ENCODE measurements around the gene CASZ1.

DNA sequence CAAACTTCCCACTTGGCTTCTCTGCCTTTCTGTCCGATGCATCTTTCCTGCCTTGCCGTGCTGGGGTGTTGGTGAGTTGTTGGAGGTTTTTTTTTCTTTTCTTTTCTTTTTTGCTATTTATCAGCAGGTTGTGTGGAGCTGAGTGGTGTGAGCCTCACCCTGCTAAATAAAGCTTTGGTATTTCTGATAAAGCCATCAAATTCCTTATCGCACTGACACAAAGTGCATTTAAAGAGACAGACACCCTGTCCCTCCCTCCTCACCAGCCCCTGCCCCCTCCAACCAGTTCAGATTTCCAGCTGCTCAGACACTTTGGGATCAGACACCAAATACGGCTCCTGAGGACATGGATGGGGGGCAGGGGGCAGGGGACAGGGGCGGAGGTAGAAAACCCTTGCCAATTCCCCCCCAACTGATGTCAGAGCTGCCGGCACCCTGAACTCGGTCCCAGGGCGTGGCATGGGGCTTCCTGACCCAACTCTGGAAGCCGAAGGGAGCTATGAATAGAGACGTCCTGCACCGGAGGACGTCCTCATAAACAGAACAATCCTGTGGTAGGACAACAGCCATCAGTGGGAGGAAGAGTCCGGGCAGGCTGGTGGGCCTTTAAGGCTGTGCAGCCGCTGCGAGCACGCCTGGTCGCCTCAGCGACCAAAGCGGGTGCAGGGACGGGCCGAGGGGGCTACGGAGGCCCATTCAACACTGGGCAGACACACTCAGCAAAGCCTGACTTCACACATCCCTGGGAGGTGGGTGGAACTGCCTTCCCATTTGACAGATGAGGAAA is 79.0 kb downstream of the CASZ1 start:
- TF ChIP-seq, protein P1, sequence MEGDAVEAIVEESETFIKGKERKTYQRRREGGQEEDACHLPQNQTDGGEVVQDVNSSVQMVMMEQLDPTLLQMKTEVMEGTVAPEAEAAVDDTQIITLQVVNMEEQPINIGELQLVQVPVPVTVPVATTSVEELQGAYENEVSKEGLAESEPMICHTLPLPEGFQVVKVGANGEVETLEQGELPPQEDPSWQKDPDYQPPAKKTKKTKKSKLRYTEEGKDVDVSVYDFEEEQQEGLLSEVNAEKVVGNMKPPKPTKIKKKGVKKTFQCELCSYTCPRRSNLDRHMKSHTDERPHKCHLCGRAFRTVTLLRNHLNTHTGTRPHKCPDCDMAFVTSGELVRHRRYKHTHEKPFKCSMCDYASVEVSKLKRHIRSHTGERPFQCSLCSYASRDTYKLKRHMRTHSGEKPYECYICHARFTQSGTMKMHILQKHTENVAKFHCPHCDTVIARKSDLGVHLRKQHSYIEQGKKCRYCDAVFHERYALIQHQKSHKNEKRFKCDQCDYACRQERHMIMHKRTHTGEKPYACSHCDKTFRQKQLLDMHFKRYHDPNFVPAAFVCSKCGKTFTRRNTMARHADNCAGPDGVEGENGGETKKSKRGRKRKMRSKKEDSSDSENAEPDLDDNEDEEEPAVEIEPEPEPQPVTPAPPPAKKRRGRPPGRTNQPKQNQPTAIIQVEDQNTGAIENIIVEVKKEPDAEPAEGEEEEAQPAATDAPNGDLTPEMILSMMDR (conservative IDR thresholded peaks at IDR 0.05 in 1 of 2, IDR thresholded peaks at IDR 0.05 in 1 of 2; ENCODE audit: low read depth in 1 of 2, low read length in 2 of 2), result no peak
- TF ChIP-seq EZH2 (IDR thresholded peaks at IDR 0.05; ENCODE audit: low read length, missing control alignments), result no peak
